Glutamatergic neuron (in vitro differentiated cells): ENCODE data around the gene ESRRA. TPM values are rescaled to one million over a fixed set of nuclear protein-coding genes. Genes with fewer than 3 reads are reported as not detected.

ENCODE experiments used
- DNase-seq: peaks from one replicate; pipeline ENCODE4 v3.0.0; 2022
- H3K27ac Mint-ChIP-seq: one replicate; pipeline ENCODE4 v1.8.0; 2020; ENCODE audit warnings: mild to moderate bottlenecking, mixed read lengths, inconsistent platforms; ENCODE audit not compliant: unreplicated experiment
- H3K27me3 Mint-ChIP-seq: one replicate; pipeline ENCODE4 v1.8.0; 2020; ENCODE audit warnings: mild to moderate bottlenecking, moderate library complexity, mixed read lengths, inconsistent platforms; ENCODE audit not compliant: unreplicated experiment
- H3K36me3 Mint-ChIP-seq: one replicate; pipeline ENCODE4 v1.8.0; 2020; ENCODE audit warnings: mild to moderate bottlenecking, mixed read lengths, inconsistent platforms; ENCODE audit not compliant: unreplicated experiment
- H3K4me1 Mint-ChIP-seq: one replicate; pipeline ENCODE4 v1.8.0; 2020; ENCODE audit warnings: mild to moderate bottlenecking, low read depth, mixed read lengths, inconsistent platforms; ENCODE audit not compliant: unreplicated experiment
- H3K4me3 Mint-ChIP-seq: one replicate; pipeline ENCODE4 v1.8.0; 2020; ENCODE audit warnings: mild to moderate bottlenecking, mixed read lengths, inconsistent platforms; ENCODE audit not compliant: unreplicated experiment
- H3K9me3 Mint-ChIP-seq: one replicate; pipeline ENCODE4 v1.8.0; 2020; ENCODE audit warnings: mild to moderate bottlenecking, moderate library complexity, mixed read lengths, inconsistent platforms; ENCODE audit not compliant: unreplicated experiment
- total RNA-seq: library from RNA; stranded (reverse); fragmentation: NEBNext Ultra II Directional; extraction: Animal tissue kit (Norgen Biotek cat#: 25700); gene quantifications from one replicate; pipeline ENCODE4 v1.2.1, GENCODE V29; 2021; ENCODE audit not compliant: unreplicated experiment
- TF ChIP-seq, protein P1 (sequence below): fragments of 200-600 bp; sonication (generic); IDR thresholded peaks from one replicate; pipeline ENCODE4 v1.5.0; 2021; ENCODE audit not compliant: partially characterized antibody, unreplicated experiment

ESRRA gene
- total RNA-seq, 1 donor from 2014 or later, result 69.9 TPM

DNA sequence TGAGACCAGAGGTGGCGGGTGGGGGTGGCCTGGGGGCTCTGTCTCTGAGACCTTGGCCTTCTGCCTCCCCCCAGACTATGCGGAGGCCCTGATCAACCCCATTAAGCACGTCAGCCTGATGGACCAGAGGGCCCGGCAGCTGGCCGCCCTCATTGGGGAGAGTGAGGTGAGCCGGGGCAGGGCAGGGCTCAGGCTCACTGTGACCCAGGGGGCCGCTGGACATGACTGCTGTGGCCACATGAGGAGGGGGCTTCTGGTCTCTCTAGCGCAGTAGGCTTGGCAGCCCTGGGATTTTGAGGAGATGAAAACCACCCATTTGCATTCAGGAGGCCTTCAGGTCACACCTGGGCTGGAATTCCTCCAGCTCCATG is 41.4 kb upstream of the ESRRA start:
- DNase-seq, result no peak
- Mint-ChIP-seq H3K27ac (no peak overlapping the region), H3K4me3 (no peak overlapping the region), H3K4me1 (peaks cover 1% of the 10 kb centered on the region), H3K36me3 (no peaks in the 10 kb centered on the region), H3K9me3 (peaks cover 11% of the 10 kb centered on the region), H3K27me3 (peaks cover 17% of the 10 kb centered on the region)
- TF ChIP-seq, protein P1, sequence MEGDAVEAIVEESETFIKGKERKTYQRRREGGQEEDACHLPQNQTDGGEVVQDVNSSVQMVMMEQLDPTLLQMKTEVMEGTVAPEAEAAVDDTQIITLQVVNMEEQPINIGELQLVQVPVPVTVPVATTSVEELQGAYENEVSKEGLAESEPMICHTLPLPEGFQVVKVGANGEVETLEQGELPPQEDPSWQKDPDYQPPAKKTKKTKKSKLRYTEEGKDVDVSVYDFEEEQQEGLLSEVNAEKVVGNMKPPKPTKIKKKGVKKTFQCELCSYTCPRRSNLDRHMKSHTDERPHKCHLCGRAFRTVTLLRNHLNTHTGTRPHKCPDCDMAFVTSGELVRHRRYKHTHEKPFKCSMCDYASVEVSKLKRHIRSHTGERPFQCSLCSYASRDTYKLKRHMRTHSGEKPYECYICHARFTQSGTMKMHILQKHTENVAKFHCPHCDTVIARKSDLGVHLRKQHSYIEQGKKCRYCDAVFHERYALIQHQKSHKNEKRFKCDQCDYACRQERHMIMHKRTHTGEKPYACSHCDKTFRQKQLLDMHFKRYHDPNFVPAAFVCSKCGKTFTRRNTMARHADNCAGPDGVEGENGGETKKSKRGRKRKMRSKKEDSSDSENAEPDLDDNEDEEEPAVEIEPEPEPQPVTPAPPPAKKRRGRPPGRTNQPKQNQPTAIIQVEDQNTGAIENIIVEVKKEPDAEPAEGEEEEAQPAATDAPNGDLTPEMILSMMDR, result no peak

DNA sequence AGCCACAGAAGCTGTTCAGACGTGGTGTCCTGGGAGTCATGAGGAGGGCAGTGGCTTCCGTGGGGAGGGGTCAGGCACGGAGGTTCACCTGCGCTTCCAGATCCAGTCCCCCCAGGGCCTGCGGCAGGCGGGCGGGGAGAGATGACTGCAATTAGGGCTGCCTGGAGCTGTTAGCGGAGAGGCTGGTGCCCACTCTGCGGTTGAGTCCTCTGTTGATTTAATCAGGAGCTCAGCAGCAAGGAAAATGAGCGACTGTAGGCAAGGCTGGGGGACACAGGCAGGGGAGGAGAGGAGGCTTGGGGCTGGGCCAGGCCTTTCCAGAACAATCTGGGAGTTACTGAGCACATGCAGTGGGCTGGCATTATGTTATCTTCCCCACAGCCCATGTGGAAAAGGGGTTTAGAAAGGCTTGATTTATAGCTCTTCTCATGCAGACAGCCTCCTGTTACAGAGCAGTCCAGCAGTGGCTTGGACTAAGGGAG is 40.9 kb upstream of the ESRRA start:
- H3K36me3 Mint-ChIP-seq, result no peaks in the 10 kb centered on the region
- H3K4me3 Mint-ChIP-seq, result no peak overlapping the region
- peaks cover 17% of the 10 kb centered on the region for H3K27me3 Mint-ChIP-seq
- TF ChIP-seq, protein P1, result no peak
- peaks cover 10% of the 10 kb centered on the region for H3K9me3 Mint-ChIP-seq
- H3K4me1 Mint-ChIP-seq, result peaks cover 2% of the 10 kb centered on the region
- H3K27ac Mint-ChIP-seq, result no peak overlapping the region
- DNase-seq, result no peak

DNA sequence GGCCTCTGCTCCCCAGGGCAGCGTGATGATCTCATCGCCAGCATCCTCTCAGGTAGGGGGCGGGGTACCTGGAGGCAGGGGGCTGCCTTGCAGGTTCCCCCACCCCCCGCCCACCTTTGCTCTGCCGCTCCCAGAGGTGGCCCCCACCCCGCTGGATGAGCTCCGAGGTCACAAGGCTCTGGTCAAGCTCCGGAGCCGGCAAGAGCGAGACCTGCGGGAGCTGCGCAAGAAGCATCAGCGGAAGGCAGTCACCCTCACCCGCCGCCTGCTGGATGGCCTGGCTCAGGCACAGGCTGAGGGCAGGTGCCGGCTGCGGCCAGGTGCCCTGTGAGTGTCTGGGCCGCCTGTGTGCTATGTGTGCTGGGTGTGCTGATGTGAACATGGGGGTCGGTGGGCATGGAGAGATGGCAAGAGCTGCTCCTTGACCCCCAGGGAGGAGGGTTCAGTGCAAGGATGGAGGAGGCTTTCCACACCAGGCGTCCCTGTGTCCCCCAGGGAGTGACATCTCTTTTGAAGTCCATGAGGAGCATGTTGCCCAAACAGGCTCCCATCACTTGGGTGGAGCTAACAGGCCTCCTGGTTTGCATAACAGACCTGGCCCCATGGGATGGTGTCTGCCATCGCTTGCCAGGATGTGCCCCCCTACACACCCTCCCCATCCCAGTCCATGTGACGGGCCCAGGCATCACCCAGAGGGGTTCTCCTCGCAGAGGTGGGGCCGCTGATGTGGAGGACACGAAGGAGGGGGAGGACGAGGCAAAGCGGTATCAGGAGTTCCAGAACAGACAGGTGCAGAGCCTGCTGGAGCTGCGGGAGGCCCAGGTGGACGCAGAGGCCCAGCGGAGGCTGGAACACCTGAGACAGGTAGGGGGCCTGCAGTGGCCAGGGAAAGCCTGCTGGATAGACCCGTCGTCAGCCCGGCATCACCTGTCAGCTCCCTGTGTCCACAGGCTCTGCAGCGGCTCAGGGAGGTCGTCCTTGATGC is 39.9 kb upstream of the ESRRA start:
- H3K4me3 Mint-ChIP-seq, result no peak overlapping the region
- H3K27me3 Mint-ChIP-seq, result peaks cover 13% of the 10 kb centered on the region
- no peak overlapping the region for H3K27ac Mint-ChIP-seq
- peaks cover 11% of the 10 kb centered on the region for H3K9me3 Mint-ChIP-seq
- H3K36me3 Mint-ChIP-seq, result no peaks in the 10 kb centered on the region
- TF ChIP-seq, protein P1, result no peak
- peaks cover 2% of the 10 kb centered on the region for H3K4me1 Mint-ChIP-seq
- no peak for DNase-seq

DNA sequence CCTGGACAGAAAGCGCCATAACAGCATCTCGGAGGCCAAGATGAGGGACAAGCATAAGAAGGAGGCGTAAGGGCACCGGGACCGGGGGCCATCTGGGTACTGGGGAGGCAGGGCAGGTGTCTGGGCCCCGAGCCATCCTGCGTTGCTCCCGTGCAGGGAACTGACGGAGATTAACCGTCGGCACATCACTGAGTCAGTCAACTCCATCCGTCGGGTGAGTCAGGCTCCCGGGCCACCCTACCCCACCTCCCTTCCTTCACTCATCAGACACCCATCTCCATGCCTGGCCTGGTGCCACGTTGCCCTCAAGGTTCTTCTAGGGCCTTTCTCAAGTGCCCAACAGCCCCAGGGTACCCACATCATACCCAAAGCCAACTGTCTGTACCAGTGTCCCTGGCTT is 39.0 kb upstream of the ESRRA start:
- DNase-seq, result no peak
- TF ChIP-seq, protein P1, result no peak
- no peak overlapping the region for H3K27ac Mint-ChIP-seq
- peaks cover 15% of the 10 kb centered on the region for H3K27me3 Mint-ChIP-seq
- H3K4me3 Mint-ChIP-seq, result no peak overlapping the region
- peaks cover 16% of the 10 kb centered on the region for H3K9me3 Mint-ChIP-seq
- peaks cover 2% of the 10 kb centered on the region for H3K4me1 Mint-ChIP-seq
- no peaks in the 10 kb centered on the region for H3K36me3 Mint-ChIP-seq
